Ovary (tissue), 9 donors: ENCODE measurements around the gene KCTD13. TPM values are rescaled to one million over a fixed set of nuclear protein-coding genes. Genes with fewer than 3 reads are reported as not detected.

Source experiments
- DNase-seq, 5 donors: peaks; one replicate each; pipeline ENCODE4 v3.0.0-alpha.2; 2019 to 2020
- H3K27ac ChIP-seq, 2 donors: fragments of 200-600 bp; one replicate each; pipeline versions ENCODE4 v1.5.1 to v1.8.0; 2019 to 2022
- H3K27me3 ChIP-seq: fragments of 200-600 bp; one replicate; pipeline ENCODE4 v1.8.0; 2022
- H3K36me3 ChIP-seq: fragments of 200-600 bp; sonication (generic); one replicate; pipeline ENCODE4 v1.5.1; 2019
- H3K4me1 ChIP-seq: one replicate; pipeline ENCODE4 v1.8.1; 2013; ENCODE audit warnings: mild to moderate bottlenecking, moderate library complexity; ENCODE audit not compliant: insufficient read depth
- H3K4me3 ChIP-seq: fragments of 200-600 bp; sonication (generic); one replicate; pipeline ENCODE4 v1.5.1; 2017
- H3K9me3 ChIP-seq, 2 donors: fragments of 200-600 bp in 1 of 2; sonication (generic) in 1 of 2; one replicate each; pipeline versions ENCODE4 v1.5.1 to v1.8.1; 2013 to 2019; ENCODE audit warnings: mild to moderate bottlenecking in 1 of 2, moderate library complexity in 1 of 2
- CTCF ChIP-seq, 3 donors: fragments of 450-650 bp in 2 of 3; fragments of 200-600 bp in 1 of 3; IDR thresholded peaks; one replicate each; pipeline versions ENCODE4 v1.5.1 to v1.8.0; 2016 to 2022; ENCODE audit warnings: antibody characterized with exemption in 3 of 3, mild to moderate bottlenecking in 1 of 3
- EP300 ChIP-seq: sonication (generic); formaldehyde crosslinking; IDR thresholded peaks from one replicate; pipeline ENCODE4 v1.6.1; 2017; ENCODE audit warnings: antibody characterized with exemption
- POLR2A ChIP-seq: fragments of 450-650 bp; IDR thresholded peaks from one replicate; pipeline ENCODE4 v1.6.1; 2017; ENCODE audit warnings: antibody characterized with exemption, mild to moderate bottlenecking, moderate library complexity
- WGBS, 3 donors: extraction: QIAGEN DNeasy Blood & Tissue Kit in 1 of 3; methylation state at CpG; one replicate each; pipeline versions ENCODE4 v1.1.5 to v1.1.7; 2013 to 2017; 5-methylcytosine and 5-hydroxymethylcytosine counted together
- intact Hi-C, 4 donors: fragments of 100-400 bp; cut with DNase I; formaldehyde crosslinking; loops; one replicate each; pipeline versions ENCODE4 v1.11.0 to v1.15.1; 2022 to 2023
- polyA plus RNA-seq, 2 donors: library from polyadenylated mRNA; stranded (reverse); fragments of 200-250 nt in 1 of 2; fragments of 350-450 nt in 1 of 2; fragmentation: Illumina TruSeq in 1 of 2; extraction: RNeasy Lipid Tissue Mini Kit (QIAGEN cat#74804) in 1 of 2; gene quantifications; one replicate each; pipeline ENCODE4 v1.2.3, GENCODE V29; 2013 to 2014
- total RNA-seq, 7 donors: library from RNA; depleted of rRNA in 2 of 7; stranded (reverse); fragments of >200 nt in 2 of 7; fragmentation: NEBNext Ultra II Directional in 3 of 7; extraction: Animal tissue kit (Norgen Biotek cat#: 25700) in 3 of 7; gene quantifications; one replicate each; pipeline versions ENCODE4 v1.1.0 to v1.2.4, GENCODE V29; 2016 to 2023
- donor health status: DM: no; HTN: no; CAD: no; lungs with moderate emphysema.
- donor health status: DM: no; HTN: no; CAD: no.
- donor health status: Bipolar disorder and iron deficiency.
- donor health status: DM: yes; HTN: yes; CAD: no.
- donor health status: DM: no; HTN: no; CAD: no.
- donor health status: DM: yes; HTN: yes; CAD: no.

Gene KCTD13
- total and polyA plus RNA-seq, 9 donors = 7.0 to 36.8 (median 23.3) TPM

GRCh38 chr16:29922326-29922725 lies 3.7 kb downstream of the KCTD13 start:
- WGBS, 3 donors = 87 to 91% (median 91%) methylated on average over 2 of the region's 2 CpGs
- Histone ChIP-seq H3K4me3 (no peak overlapping the region), H3K4me1 (peaks cover 13% of the 10 kb centered on the region), H3K36me3 (no peaks in the 10 kb centered on the region), H3K27ac (no peak overlapping the region), H3K27me3 (no peaks in the 10 kb centered on the region), H3K9me3 (no peaks in the 10 kb centered on the region)
- TF ChIP-seq EP300 (no peak), CTCF (IDR thresholded peaks at IDR 0.05) (no peak), POLR2A (no peak)
- no peak for DNase-seq
- intact Hi-C loops = loop anchor here in 1 of 4 donors (10.0 kb wide), 1 partner anchor 82 kb away; no protein-coding TSS in a partner anchor

GRCh38 chr16:29921034-29921385 lies 5.0 kb downstream of the KCTD13 start:
- Histone ChIP-seq H3K27ac (no peak overlapping the region), H3K27me3 (no peaks in the 10 kb centered on the region), H3K4me1 (peaks cover 6% of the 10 kb centered on the region), H3K4me3 (no peak overlapping the region), H3K36me3 (no peaks in the 10 kb centered on the region), H3K9me3 (no peaks in the 10 kb centered on the region)
- intact Hi-C loops = loop anchor here in 1 of 4 donors (10.0 kb wide), 1 partner anchor 84 kb away; no protein-coding TSS in a partner anchor
- DNase-seq = no peak
- WGBS, 3 donors = 53 to 56% (median 55%) methylated on average over 3 of the region's 3 CpGs
- no peak for TF ChIP-seq CTCF (IDR thresholded peaks at IDR 0.05)
- no peak for TF ChIP-seq EP300
- TF ChIP-seq POLR2A = no peak

DNA sequence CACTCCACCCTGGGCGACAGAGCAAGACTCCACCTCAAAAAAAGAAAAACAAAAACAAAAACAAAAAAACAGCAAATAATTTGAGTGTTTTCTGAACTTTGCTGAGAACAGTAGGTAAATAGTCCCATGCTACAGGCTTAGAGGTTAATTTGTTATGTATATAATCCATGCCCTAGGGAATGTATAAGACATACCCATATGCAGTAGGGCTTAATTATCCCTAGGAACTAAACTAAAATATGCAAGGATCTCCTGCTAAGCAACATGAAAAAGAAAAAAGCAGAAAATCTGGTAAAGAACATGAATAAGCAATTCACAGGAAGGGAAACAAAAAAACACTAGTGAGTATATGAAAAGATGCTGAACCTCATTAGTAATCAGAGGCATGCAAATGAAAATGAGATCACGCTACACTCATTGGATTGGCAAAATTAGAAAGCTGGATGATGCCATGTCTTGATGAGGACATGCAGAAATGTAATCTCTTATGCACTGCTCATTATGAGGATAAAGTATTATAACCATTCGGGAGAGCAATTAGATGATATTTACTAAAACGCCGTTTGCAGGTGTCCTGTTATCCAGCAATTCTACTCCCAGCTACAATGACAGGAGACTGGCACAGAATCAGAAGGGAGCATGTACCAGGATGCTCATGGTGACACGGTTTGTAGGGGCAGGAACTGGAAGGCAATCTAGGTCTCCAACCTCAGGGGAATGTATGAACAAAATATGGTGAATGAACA lies 5.6 kb downstream of the KCTD13 start:
- peaks cover 6% of the 10 kb centered on the region for H3K4me1 ChIP-seq
- 69 to 78% (median 73%) methylated on average over 6 of the region's 6 CpGs for WGBS, 3 donors
- H3K36me3 ChIP-seq = no peaks in the 10 kb centered on the region
- no peaks in the 10 kb centered on the region for H3K9me3 ChIP-seq
- H3K27ac ChIP-seq = no peak overlapping the region
- intact Hi-C loops = loop anchor here in 1 of 4 donors (10.0 kb wide), 1 partner anchor 84 kb away; no protein-coding TSS in a partner anchor
- no peaks in the 10 kb centered on the region for H3K27me3 ChIP-seq
- H3K4me3 ChIP-seq = no peak overlapping the region
- TF ChIP-seq POLR2A (no peak), EP300 (no peak), CTCF (IDR thresholded peaks at IDR 0.05) (no peak)
- no peak for DNase-seq

- Histone ChIP-seq H3K27ac (no peak overlapping the region), H3K9me3 (no peaks in the 10 kb centered on the region), H3K4me1 (no peaks in the 10 kb centered on the region), H3K36me3 (no peaks in the 10 kb centered on the region), H3K27me3 (no peaks in the 10 kb centered on the region), H3K4me3 (no peak overlapping the region)
- DNase-seq = peak in 1 of 5 donors; percentile 1
- no peak for TF ChIP-seq EP300
- TF ChIP-seq POLR2A = no peak
- TF ChIP-seq CTCF (IDR thresholded peaks at IDR 0.05) = no peak
- WGBS, 3 donors = 94 to 98% (median 97%) methylated on average over 1 of the region's 1 CpG
- intact Hi-C loops = no loop called here
These were observed 9.0 kb downstream of the KCTD13 start for GRCh38 chr16:29916979-29917378.
